ENCODE data around the gene RPL29.

- TF ChIP-seq CTCF (IDR thresholded peaks at IDR 0.05) (peak in 4 of 6 experiments; percentile 48 to 64 (median 53)), POLR2A (IDR thresholded peaks at IDR 0.05) (no peak)
Measured at GRCh38 chr3:51955893-51956770, 39.6 kb downstream of the RPL29 start.

All from esophagus squamous epithelium (tissue), 4 donors.